HG02610 (cell line): ENCODE results near the gene OMP.

Source experiments
- ATAC-seq: cut with Tn5 transposase; IDR thresholded peaks from one replicate; pipeline ENCODE4 v1.9.1; 2021; ENCODE audit warnings: mild to moderate bottlenecking, moderate library complexity; ENCODE audit not compliant: unreplicated experiment

OMP gene

DNA sequence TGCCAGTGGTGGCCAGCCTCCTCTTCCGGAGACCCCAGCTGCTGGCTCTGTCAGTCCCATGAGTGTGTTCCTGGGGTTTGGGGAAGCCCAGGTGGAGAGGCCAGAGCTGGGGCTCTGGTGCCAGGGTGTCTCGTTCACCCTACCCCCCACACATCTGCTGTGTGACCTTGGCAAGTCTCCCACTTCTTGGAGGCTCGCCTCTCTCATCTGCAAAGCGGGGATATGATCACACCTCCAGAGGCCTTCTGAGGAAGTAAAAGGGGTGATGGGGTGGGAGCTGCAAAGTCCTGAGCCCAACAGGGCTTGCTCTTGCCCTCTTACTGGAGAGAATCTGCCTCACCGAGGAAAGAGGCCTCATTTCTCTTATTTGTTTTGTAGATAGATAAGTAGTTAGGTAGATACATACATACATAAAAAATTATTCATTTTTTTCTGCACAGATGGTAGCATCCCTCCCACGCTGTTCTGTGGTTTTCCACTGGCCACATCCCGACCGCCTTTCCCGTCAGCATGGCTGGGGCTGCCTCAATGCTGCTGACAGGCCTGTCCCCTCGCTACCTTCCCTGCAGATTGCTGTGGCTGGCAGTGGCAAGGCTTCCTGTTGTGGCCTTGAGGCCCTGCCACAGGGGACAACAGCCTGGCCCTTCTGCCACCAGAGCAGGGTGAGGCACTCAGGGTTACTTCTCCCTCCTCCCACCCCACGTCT lies 49.3 kb downstream of the OMP start:
- no peak for ATAC-seq

DNA sequence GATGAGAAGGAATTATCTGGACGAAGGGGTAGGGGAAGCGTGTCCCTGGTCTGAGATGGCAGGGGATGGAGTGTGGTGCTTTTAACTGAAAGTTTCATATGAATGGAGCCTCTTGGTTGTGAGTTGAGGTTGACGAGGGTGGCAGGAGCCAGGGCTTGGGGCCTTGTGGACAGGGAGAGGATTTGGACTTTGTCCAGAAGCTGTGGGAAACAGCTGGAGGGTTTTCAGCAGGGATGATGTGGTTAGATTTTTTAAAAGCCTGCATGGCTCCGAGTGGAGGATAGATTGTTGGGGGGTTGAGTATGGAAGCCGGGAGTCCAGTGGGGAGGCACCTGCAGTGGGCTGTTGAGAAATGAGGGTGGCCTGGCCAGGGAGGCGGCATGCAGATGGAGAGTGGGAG lies 50.2 kb downstream of the OMP start:
- no peak for ATAC-seq
